ENCODE results near the gene DAB1.

DAB1 gene

GRCh38 chr1:57034713-57035112 lies 389.1 kb downstream of the DAB1 start:
- H3K4me3 ChIP-seq (ENCODE audit: control insufficient read depth, low read depth, low read length): no peak overlapping the region
- no peak for TF ChIP-seq CTCF (IDR thresholded peaks at IDR 0.05; ENCODE audit: control insufficient read depth, insufficient read depth, low read depth, low read length, missing control alignments)
- no peak for DNase-seq (ENCODE audit: low read depth)

DNA sequence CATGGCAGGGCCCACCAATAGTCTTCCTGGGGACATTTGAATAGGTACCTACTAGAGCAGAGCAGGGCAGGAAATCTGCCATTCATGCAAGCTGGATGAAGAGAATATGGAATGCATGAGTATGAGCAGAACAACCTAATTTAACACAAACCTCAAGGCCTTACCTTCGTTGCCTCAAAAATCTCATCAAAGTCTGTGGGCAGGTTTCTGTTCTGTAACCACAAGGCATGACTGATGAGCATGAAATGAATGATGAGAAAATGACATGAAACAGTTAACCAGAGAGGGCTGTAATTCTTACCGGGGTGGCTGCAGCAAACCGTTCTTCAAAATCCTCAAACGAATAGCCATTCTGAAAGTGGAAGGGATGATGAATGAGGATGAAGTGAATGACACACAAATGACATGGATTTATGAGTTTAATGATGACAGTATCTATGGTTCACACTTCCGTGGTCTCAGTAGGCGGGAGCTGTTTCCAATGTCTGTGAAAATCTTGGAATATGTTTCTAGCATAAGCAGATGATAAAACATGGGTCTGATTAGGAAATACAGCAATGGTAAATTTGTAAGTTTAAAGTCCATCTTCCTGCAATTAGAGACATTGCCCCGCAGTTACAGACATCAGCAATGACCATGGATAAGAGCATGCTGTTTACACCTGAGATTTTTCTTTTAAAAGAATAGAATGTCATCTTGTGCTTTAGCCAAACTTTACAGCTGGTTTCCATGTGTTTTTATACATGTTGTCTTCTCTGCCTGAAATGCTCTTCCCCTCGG lies 390.4 kb downstream of the DAB1 start:
- no peak for TF ChIP-seq CTCF (IDR thresholded peaks at IDR 0.05; ENCODE audit: control insufficient read depth, insufficient read depth, low read depth, low read length, missing control alignments)
- no peak overlapping the region for H3K4me3 ChIP-seq (ENCODE audit: control insufficient read depth, low read depth, low read length)
- DNase-seq (ENCODE audit: low read depth): no peak

DNA sequence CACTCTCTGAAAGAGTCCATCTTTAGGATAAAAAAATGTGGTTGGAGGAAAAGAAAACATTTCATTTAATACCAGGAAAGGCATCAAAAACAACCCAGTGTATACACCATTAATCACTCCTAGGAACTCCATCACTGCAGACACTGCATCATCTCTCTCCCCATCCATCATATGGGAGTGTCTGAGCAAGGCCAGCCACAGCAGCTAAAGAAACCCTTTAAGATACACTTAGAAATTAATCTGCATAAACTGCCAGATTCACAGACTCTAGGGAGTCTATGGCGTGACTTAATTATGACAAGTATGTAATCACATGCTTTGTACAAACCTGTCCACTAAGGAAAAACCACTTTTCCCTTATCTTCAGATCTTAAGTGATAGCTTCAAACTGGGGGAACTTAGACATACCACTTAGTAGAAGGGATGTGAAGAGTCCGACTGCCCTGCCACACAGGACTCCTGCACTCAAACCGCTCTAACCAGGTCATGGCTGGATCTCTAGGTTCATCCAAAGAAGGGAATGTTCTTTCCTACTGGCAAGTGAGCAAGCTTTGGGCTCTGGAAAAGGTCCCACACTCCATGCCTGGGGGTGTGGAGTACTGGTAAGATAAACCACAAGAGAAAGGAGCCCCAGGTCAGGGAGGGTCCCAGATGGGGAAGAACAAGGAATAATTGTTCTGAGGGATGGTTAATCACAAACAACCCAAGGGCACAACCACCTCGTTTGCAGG lies 397.1 kb downstream of the DAB1 start:
- no peak for TF ChIP-seq CTCF (IDR thresholded peaks at IDR 0.05; ENCODE audit: control insufficient read depth, insufficient read depth, low read depth, low read length, missing control alignments)
- H3K4me3 ChIP-seq (ENCODE audit: control insufficient read depth, low read depth, low read length): no peak overlapping the region
- DNase-seq (ENCODE audit: low read depth): no peak

DNA sequence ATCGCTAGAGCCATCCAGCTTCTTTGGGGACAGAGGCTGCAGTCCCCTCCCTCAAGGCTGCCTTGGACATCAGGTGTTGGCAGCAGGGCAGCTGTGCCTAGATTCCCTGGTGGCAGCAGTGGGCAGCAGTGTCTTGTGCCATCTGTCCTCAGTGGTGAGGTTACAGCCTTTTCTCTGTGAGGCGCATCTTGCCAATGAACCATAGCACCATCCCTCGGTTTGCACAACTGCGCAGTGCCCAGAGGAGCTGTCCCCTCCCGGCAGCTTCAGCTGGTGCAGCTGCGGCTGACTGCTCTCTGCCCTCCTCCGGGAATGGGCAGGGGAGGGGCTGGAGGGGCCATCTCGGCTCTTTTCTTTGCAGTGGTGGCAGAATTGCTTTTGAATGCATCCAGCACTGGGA lies 399.0 kb downstream of the DAB1 start:
- no peak for DNase-seq (ENCODE audit: low read depth)
- no peak overlapping the region for H3K4me3 ChIP-seq (ENCODE audit: control insufficient read depth, low read depth, low read length)
- no peak for TF ChIP-seq CTCF (IDR thresholded peaks at IDR 0.05; ENCODE audit: control insufficient read depth, insufficient read depth, low read depth, low read length, missing control alignments)

DNA sequence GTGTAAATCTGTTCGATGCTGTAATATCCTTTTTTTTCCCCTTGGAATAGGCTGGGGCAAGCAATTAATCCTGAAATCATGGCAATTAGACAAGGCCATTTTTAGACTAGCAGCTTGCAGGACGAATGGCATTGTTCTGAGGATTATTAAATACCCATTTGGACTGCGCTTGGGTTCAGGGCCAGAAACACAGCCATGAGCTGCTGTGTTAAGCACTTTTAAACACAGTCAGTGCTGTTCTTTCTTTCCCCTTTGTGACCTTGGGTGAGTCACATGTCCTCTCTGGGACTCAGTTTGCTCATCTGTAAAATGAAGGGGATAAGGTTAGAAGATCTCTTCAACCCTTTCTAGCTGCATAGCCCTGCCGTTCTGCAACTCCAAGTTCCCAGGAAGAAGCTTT lies 399.4 kb downstream of the DAB1 start:
- no peak for DNase-seq (ENCODE audit: low read depth)
- no peak for TF ChIP-seq CTCF (IDR thresholded peaks at IDR 0.05; ENCODE audit: control insufficient read depth, insufficient read depth, low read depth, low read length, missing control alignments)
- H3K4me3 ChIP-seq (ENCODE audit: control insufficient read depth, low read depth, low read length): no peak overlapping the region

DNA sequence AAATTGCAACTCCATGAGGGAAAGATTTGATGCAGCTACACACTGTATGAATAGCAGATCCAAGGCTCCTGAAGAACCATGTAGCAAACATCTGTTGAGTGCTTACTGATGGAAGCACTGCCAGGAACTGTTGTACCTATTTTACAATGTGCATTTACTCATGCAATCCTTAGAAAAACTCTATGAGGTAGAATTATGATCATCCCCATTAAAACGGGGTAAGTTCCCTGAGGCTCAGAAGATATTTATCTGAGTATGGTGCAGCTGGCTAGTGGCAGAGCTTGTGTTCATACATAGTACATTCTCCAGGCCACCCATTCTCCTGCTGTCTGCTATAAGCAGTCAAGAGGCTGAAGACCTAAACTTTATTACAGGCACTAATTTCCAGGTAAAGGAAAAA lies 403.6 kb downstream of the DAB1 start:
- TF ChIP-seq CTCF (IDR thresholded peaks at IDR 0.05; ENCODE audit: control insufficient read depth, insufficient read depth, low read depth, low read length, missing control alignments): no peak
- no peak for DNase-seq (ENCODE audit: low read depth)
- no peak overlapping the region for H3K4me3 ChIP-seq (ENCODE audit: control insufficient read depth, low read depth, low read length)
